HT1080 (cell line): Measurements from ENCODE around the gene CORO1C. TPM values are rescaled to one million over a fixed set of nuclear protein-coding genes. Genes with fewer than 3 reads are reported as not detected.

Experiments used
- DNase-seq: peaks from one replicate; pipeline ENCODE4 v3.0.0-alpha.2; 2015; ENCODE audit warnings: low read depth
- small RNA-seq: library from RNA; depleted of rRNA; stranded (forward); fragments of <200 nt; gene quantifications from one replicate; pipeline ENCODE3, GENCODE V24; 2014
- total RNA-seq: library from RNA; depleted of rRNA; stranded (reverse); fragments of >200 nt; shearing (Covaris generic); gene quantifications from 2 replicates; pipeline ENCODE4 v1.2.3, GENCODE V29; 2014; rRNA removed

The CORO1C gene
- total RNA-seq, 1 experiment from 2014 or later = 210 TPM

DNA sequence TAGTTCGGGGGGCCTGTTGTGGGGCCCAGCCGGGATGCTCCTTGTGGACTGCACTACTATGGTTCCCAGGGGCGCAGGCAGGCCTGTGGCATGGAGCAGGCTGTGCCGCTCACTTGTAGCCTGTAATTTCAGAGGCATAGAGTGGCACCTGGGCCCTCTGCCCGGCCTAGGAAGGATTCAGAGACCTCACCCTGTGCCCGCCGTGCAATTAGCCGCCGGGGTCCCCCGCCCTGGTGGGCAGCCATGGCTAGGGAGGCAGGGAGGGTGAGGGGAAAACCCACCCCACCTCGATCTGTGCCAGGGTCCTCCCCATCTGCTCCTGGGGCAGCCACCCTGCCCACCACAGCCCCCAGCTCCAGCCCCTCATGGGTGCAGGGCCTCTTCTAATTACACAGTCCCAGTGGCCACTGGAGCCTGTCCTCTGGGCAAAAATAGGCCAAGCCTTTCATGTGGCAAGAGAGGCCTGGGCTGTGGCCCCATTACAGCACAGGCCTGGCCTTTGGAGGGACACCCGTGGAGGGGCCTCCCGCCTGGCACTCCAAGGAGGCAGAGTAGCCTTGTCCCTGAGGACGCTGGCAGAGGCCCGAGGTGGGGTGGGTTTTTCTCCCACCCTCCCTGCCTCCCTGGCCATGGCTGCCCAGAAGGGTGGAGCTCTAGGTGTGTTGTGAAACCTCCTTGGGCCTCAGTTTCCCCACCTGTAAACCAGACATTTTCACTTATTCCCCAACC is 128.2 kb downstream of the CORO1C start:
- no peak for DNase-seq

DNA sequence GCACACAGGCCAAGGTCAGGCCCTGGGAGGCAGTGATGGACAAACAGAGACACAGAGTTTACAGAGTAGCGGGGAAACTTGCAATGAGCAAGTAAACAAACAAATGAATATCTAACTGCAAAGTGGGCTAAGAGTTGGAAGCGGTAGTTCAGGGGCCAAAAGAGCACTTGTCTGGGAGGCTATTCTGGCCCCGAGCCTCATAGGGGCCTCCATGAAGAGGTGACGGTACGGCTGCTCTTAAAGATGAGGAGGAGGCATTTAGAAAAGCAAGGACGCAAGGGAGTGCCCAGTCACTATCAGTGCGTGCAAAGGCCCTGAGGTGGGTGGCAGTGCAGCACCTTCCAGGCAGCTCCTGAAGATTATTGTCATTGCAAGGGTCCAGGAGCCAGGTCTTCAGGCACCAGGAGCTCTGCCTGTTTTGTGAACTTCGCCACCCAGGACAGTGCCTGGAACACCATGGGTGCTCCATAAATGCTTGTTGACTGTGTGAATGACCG is 129.1 kb downstream of the CORO1C start:
- DNase-seq = no peak

DNA sequence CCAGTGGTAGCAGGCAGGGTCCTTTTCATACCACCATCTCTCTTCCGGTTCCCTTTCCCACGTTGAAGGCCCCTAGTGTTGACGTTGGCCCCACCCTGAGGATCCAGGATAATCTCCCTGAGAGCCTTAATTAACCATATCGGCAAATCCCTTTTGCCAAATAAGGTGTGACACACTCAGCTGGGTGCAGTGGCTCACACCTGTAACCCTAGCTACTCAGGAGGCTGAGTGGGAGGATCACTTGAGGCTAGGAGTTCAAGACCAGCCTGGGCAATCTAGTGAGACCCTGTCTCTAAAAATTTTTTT is 130.7 kb downstream of the CORO1C start:
- no peak for DNase-seq

DNA sequence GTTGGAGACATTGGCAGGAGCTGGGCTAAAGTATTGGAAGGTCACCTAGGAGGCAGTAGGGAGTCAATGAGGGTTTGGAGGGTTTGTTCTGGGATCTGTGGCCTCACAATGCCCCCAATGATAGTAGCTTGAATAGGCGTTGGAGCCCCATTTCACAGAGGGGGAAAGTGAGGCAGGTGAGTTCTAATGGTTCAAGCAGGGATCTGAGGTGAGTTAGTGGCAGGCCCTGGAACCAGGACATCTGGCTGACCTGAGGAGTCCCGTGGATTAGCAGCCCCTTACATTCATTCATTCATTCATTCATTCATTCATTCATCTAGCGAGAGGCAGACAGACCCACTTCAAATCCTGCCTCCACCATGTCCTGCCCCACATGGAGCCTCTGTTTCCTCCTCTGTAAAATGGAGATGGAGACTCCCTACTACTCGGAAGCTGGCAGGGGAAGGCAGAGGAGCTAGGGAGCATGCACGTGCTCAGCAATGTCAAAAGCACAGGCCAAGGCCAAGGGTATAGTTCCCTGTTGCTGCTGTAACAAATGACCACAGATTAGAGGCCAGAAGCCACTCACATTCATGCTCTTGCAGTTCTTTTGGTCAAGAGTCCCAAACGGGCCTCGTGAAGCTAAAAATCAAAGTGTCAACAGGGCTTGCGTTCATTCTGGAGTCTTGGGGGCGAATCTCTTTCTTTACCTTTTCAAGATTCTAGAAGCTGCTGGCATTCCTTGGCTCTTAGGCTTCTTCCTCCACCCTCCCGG is 131.2 kb downstream of the CORO1C start:
- no peak for DNase-seq

DNA sequence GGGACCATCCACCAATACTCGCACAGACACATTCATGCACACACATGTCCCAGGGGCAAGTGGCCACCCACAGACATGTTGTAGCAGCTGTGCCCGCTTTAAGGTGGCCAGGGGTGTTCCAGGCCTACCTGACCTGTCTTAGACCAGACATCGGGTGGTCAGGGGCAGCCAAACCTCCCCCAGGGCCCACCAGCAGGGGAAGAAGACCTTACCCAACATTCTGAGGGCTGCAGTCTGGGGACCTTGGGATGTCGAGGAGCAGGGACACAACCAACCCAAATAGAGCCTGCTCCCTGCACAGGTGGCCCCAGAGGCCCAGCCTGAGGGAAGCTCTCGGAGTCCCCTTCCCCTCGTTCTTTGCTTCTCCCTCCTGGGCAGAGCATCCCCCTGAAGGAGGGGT is 131.8 kb downstream of the CORO1C start:
- DNase-seq = no peak

DNA sequence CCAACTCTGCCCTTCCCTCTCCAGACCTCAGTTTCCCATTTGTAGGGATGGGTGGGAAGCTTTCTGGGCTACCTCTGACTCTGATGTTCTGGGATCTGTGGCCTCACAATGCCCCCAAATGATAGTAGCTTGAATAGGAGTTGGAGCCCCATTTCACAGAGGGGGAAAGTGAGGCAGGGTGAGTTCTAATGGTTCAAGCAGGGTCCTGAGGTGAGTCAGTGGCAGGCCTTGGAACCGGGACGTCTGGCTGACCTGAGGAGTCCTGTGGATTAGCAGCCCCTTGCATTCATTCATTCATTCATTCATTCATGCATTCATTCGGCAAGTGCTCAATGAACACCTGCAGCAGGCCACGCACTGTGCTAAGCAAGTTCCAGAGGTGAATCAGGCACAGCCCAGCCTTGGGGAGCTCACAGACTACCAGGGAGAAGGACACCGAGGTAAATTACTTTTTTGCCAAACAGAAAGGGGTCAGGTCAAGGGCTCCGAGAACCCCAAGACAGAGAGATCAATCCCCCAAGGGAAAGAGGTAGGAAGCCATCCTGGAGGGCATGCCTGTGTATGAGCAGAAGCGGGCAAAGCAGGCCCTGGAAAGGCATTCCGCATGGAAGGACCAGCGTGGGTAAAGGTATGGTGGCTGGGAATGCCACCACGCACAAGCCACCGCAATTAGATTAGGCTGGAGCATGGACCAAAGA is 132.6 kb downstream of the CORO1C start:
- no peak for DNase-seq

DNA sequence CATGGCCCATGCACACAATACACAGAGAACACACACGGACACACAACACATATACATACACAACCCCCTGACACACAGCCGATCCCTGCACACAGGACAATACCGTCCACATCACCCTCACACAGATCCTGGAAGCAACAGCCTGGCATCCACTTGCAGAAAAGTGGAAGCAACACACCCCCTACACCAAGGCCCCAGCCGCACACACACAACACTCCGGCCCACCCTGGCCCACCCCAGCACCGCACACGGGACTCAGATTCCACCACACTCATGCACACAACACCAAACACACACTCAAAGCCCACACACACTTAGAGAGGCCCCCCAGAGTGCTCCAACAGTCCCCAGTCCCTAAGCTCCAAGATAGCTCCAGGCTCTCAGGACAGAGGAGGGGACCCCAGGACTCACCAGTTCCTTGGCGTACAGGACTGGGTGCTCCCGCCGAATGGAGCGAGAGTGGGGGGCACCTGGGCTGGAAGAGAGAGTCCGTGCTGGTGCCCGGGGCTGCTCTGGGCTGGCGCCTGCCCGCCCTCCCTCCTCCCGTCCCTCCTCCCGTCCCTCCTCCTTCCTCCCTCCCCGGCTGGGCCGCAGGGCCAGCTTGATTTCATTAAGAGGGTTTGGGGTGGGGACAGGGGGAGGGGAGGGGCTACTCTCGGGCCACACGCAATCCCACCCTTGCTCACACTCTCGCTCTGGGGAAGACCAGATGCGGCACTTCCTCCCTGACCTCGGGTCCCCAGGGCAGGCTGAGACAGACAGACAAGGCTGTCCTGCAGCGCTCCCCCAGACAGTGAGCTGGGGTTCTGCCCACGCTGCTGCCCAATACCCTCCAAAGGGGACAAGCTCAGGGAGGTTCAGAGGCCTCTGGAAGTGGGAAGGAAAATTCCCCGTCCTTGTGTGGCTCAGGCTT is 133.5 kb downstream of the CORO1C start, which contains the start of gene TMEM119:
TSS of gene TMEM119 (minus strand) at position 526 of the 913 bp plus-strand sequence. CDS start 5,701 bp downstream, outside the sequence.
- DNase-seq = no peak

DNA sequence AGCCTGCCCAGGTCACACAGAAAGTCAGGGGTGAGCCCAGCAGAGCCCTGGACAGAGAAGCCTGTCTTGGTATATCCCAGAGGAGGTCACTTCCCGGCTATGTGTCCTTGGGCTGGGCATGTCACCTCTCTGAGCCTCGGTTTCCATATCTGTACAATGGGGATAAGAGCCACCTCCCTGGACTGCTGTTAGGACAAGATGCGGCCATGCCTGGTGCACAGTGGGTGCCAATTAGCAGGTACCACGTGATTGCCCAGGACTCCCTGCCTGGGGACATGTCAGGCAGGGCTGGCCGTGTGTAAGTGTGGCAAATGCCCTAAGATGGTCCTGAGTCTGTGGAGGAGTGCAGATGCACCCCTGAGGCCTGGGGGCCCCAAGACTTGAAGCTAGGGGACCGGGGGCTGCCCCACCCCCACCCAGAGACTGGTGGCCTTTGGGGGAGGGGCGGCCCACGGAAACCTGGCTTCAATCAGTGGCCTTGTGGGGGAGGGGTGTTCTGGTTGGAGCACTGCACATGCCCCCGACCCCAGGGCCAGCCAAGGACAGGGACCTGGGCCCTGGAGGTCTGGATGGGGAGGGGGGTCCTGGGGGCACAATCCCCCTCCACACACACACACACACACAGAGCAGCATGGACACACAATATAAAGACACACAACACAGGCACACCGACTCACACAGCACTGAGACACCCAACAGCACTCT is 134.3 kb downstream of the CORO1C start:
- DNase-seq = no peak

DNA sequence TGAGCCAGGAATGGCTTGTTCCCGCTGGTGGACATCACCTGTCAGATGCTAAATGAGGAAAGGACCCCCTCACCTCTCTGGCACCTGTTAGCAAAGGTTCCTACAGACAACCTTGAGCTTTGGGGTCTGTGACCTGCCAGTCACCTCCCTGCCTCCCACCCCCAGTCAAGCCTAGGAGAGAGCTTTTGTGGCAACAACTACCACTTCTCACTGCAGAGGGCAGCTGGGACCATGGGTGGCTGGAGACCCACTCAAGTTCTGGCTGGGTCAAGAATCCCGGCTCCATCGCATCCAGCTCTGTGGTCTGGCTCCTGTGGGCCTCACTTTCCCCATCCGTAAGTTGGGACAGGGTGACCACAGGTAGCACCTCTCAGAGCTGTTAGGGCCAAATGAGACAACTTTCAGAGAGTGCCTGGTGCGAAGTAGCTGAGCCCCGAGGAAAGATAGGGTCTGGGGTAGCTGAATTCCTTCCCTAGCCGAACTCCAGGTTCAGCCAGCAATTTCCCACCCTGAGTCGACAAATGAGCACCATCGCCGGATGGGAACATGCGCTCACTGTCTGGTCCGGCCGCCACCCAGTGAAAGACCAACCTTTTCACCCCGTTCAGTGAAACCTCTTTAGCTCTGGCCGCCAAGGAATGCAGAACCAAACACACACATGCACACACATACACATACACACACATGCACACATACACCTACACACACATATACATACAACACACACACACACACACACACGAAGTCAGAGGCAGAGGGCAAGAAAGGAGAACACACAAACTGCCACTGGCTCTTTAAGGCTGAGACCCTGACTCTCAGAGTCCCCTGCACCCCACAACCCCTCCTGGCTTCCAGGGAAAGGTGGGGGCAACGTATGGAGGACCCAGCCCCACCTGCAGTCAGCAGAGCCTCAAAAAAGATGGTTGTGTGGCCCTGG is 135.3 kb downstream of the CORO1C start:
- no peak for DNase-seq

Small RNA genes within 50 kb of the gene (small RNA-seq; reads per million reads assigned to genes)
- gene AC087893.2 = not detected
- not detected for gene RF00019
- not detected for gene RF00561
- not detected for gene RNU7-169P

Other genes with a start within 250 kb of the CORO1C start
- gene FICD, start 216.2 kb downstream of the CORO1C start, total RNA-seq = 4.7 and 5.3 TPM in 2 replicates
- 171 and 229 TPM in 2 replicates for gene SART3, start 170.3 kb downstream of the CORO1C start, total RNA-seq
- 183 and 190 TPM in 2 replicates for gene ISCU, start 168.9 kb downstream of the CORO1C start, total RNA-seq
- 0.03 and 0.23 TPM in 2 replicates for gene TMEM119, start 133.4 kb downstream of the CORO1C start, total RNA-seq
- 1.1 TPM in 1 of 2 replicates, not detected in the other for gene SELPLG, start 97.6 kb downstream of the CORO1C start, total RNA-seq
- gene SSH1, start 126.1 kb upstream of the CORO1C start, total RNA-seq = 9.2 and 10.8 TPM in 2 replicates
- not detected in 2 replicates for gene DAO, start 148.6 kb upstream of the CORO1C start, total RNA-seq